GM21390 (cell line): ENCODE measurements around the gene A3GALT2.

ENCODE experiments used
- ATAC-seq: cut with Tn5 transposase; IDR thresholded peaks from one replicate; pipeline ENCODE4 v1.9.1; 2021; ENCODE audit not compliant: unreplicated experiment

Gene A3GALT2

DNA sequence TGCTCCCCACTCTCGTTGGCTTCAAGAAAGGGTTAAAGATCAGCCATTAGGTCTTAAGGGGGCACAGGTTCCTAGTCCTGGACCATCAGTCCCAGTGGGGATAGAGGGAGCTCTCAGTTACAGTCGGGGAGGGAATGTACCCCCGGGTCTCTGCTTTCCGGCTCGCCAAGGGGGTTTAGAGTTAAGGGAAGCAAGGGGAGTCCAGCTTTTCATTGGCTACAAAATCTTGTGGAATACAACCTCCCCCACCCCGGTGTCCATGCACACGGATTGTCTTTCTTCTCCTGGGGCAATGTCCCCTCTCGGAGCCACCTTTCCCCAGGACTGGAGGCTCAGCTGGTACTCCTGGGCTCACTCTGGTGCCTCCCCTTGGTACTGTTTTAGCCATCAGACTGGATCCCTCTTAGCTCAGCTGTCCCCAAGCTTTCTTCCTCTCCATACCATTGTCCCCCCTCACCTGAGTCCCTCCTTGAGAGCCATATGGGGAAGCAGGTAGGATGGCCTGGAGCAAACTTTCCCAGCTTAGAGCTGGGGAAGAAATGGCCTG lies at the start of gene A3GALT2:
Gene A3GALT2, minus strand, starts transcription at position 480 of the 547 bp plus-strand sequence. Its CDS starts 0 bp downstream, at position 480.
- ATAC-seq: no peak

GRCh38 chr1:33370301-33370700 lies 49.4 kb upstream of the A3GALT2 start:
- no peak for ATAC-seq

DNA sequence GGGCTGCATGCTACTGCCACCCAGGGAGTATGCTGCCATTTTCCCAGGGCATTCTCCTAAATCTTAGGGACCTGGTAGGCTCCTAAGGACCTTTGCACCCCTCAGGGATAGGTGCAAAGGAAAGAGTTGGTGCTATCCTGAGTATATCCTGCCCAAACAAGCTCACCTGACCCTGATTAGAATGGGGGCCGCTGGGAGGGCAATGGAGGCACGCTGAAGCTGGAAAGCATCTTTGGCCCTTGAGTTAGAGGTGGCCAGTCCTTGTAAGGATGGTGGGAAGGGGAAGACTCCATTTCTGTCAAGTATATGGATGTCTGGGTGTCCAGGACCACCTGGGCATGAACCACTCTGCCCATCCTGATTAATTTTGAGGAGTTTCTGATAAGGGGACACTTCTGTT lies 48.9 kb upstream of the A3GALT2 start:
- ATAC-seq: no peak

GRCh38 chr1:33369081-33369480 lies 48.2 kb upstream of the A3GALT2 start:
- no peak for ATAC-seq

DNA sequence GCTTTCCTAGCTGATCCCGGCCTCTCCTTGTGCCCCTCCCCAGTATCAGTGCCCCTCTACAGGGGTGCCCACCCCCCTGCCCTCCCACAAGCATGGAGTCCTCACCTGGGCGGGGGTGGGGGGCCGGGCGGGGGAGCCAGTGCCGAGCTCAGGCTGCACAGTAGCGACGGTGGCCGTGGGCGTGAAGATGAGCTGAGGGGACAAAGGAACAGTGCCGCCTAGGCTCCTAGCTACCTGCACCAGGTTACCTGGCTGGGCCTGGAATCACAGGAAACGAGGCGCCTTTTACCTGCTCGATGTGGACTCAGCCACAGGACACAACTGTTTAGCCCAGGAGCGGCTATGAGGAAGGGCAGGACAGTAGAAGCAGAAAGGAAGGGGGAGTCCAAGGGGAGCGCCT lies 47.5 kb upstream of the A3GALT2 start:
- ATAC-seq: no peak

DNA sequence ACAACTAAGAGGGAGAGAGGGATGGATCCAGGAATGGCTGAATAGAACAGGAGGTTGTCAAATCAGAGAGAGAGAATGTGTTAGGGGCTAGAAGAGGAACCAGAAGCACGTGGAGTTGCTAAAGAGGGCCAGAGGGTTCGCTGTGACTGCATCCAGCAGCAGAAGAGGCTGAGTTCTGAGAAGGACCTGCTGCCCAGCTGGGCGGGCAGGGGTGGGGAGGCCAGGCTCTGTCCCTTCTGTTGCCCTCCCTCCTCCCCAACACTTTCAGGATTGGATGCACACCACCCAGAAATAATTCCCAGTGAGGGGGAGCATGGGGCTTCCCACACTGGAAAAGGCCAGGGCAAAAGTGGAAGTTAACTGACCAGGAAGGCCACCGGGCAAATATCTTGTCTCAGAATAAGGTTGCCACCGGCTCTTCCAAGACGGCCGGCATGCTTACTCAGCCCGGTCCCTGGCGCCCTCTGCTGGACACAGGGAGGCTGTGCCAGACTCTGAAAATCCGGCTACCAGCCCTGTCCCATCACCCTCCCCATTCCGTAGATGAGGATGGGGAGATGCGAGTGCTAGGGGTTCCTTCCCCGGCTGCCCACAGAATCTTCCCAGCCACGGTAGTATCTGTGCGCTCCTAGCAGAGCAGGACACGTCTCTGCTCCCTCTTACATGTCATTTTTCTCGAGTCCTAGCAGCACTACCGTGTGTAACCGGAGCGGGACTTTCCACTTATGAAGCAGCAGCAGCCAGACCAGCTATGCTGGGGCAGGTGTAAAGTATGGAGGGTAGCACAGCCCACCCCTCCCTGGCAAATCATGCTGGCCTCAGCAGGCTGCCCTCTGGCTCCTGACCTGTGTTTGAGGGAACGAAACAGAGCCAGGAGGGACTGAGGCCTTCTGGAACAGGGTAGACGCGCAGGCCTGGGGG lies 46.8 kb upstream of the A3GALT2 start:
- ATAC-seq: no peak

- no peak for ATAC-seq
Observed at GRCh38 chr1:33366762-33367484, 46.0 kb upstream of the A3GALT2 start.

GRCh38 chr1:33365560-33365997 lies 44.7 kb upstream of the A3GALT2 start:
- ATAC-seq: no peak

DNA sequence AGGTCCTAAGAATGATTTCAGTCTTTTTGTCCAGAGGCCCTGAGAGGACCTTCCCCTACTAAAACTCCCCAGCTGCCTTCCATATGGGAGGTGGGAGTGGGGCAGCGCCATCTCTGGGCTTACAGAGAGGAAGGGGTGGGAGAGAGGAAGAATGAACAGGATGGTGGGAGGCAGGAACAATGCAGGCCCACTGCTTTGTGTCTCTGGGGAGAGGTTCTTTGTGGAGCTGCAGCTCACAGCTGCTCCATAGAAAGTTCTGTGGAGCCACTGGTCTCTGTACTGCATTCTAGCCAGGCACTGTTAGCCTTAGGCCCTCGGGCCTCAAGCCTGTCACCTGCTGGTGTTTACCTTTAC lies 43.6 kb upstream of the A3GALT2 start:
- ATAC-seq: no peak

DNA sequence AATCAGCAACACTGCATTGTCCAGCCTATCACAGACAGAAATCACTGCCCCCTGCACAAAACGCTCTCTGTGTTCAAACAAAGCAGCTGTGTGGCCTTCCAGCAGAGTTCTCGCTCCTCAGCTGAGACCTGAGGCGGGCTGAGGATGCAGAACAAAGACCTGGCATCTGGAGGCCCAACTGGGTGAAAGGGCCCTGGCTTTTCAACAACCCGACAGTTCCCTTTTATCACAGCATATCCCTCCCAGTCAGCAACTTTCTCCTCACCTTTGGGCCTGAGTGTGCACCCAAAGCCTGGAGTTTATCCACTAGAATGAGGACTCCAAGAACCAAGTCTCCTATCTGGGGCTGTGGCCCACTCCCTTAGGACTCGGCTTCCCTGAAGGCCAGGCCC lies 42.6 kb upstream of the A3GALT2 start:
- ATAC-seq: no peak

DNA sequence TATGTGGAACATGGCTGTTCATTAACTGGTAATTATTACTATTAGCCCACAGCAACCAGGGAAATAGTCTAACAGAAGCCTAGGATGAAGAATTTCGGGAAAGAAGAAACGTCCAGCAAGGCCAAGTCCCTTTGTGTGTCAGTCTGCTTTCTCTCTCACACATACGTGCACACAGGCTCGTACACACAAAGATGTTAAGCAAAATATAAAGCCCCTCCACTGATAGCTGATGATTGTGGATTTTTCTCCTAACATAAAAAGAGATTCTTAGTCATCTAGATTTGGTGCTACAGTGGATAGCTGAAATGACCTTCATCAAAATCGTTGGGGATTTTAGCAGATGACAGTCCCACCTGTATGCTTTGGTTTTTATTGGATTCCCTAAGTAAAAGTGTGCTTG lies 42.1 kb upstream of the A3GALT2 start:
- no peak for ATAC-seq

DNA sequence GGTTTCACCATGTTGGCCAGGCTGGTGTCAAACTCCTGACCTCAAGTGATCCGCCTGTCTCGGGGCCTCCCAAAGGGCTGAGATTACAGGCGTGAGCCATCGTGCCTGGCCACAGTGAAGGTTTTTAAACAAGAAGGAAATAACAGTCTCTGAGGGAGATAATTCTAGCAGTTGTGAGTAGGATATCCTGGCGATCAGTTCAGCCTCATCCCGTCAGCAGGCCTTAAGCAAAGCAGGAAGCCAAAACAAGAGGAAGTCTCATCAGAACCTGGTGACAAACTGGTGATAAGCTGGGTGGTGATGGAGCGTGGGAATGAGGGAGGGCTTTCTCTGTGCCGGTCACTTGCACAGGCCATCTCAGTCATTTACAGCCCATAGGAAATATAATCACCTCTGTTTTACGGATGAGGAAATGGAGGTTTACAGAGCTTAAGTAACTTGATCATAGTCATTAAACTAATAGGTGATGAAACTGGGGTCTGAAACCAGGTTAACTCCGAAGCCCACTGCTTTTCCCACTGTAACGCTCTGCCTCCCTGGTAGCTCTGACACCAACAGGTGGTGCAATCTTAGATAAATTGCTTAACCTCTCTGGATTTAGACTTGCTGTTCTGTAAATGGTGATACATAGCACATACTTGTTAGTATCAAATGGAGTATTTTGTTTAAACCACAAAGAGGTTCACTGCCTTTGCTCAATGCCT lies 40.8 kb upstream of the A3GALT2 start:
- ATAC-seq: no peak

- ATAC-seq: no peak
Observed at GRCh38 chr1:33360367-33360766, 39.5 kb upstream of the A3GALT2 start.

DNA sequence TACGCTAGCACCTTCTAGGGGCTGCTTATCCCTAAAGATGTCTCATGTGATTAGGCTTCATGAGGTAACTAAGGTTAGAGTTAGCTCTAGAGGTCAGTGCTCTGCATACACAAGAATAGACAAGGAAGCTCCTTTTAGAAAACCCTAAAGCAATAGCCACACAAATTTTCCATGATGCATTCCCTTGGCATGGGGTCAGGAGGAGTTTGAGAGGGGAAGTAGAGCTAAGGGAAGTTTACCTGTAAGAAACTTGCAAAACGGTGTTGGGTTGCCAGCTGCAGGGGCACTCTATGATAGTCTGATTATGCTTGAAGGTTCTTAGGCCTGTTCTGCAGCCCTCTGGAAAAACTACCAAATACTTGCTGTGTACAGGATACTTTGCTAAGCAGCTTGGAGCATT lies 39.0 kb upstream of the A3GALT2 start:
- ATAC-seq: no peak

- ATAC-seq: no peak
Observed at GRCh38 chr1:33358795-33359503, 38.1 kb upstream of the A3GALT2 start.

DNA sequence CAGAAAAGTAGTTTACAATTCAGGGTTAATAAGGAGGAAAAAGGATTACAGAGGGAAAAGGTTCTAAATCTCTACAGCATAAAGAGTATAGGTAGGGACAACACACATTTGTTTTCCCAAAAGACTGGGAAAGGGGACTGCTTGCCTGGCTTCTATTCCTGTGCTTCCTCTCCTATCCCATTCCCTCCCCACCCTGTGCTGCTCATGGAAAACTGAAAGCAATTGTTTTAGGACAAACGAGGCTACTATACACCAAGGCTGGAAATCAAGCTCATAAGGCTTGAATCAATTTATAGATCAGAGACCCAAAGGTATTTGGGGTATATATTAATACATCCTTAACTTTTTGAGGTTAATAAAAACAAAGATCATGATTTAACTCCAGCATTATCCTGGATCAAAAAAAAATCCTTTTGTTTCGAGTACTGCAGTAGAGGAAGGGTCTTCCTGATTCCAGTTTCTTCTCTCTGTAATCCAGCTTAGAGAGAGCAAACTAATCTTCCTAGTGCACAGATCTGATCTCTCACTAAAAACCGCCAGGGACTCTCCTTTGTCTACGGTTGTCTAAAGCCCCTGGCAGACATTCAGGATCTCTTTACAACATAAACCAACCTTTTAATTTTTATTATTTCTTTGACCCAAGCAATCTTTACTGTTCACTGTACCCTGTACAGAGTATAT lies 37.4 kb upstream of the A3GALT2 start:
- no peak for ATAC-seq

GRCh38 chr1:33357099-33357498 lies 36.2 kb upstream of the A3GALT2 start:
- ATAC-seq: no peak

DNA sequence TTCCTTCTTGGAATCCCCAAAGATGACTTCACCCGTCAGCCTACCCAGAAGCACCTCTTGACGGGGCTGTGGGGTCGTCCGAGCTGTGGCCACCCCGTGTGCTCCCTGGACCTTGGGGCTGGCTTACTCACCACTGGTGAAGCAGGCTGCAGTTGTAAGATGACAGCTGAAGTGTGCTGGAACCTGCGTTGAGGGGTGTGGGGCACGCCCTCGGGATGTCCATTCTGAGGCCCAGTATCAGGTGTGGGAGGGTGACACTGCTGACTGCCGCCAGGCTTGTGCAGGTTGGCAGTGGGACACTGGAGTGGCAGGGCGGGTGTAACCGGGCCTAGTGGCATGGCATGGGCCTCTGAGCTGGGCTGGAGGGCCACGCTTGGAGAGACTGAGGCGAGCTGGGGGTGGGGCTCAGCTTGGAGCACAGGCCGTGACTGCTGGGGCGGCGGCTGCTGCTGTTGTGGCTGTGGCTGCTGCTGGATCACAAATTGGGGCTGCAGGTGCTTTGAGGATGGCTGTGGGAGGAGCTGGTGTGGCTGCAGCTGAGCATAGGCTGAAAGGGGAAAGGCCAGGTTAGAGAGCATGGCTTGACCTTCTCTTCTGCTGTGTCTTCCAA lies 33.9 kb upstream of the A3GALT2 start:
- ATAC-seq: no peak

- no peak for ATAC-seq
Observed at GRCh38 chr1:33353531-33353930, 32.6 kb upstream of the A3GALT2 start.

DNA sequence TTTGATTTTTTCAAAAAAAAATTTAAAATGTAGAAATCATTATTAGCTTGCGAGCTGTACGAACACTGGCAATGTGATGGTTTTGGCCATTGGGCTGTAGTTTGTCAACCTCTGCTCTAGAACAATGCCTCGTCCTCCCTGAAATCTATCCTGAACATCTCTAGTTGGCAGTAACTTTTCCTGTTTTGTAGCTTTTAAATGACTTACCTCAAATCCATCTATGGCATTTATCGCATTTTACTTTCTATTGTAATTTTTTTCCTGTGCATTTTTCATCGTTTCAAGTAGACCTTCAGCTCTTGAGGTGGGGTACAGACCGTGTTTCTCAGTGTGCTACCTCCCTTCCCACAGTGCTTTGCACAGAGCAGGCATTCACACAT lies 30.4 kb upstream of the A3GALT2 start:
- ATAC-seq: no peak
